HepG2 (cell line): ENCODE measurements around the gene NXPH1. TPM values are rescaled to one million over a fixed set of nuclear protein-coding genes. Genes with fewer than 3 reads are reported as not detected.

ENCODE experiments used
- ATAC-seq: fragments of 200-7000 bp; cut with Tn5 transposase; 3 replicates; pipeline ENCODE4 v1.9.1; 2020; ENCODE audit warnings: mild to moderate bottlenecking, moderate library complexity
- BruUV-seq: library from RNA; stranded (reverse); fragments of 400-500 nt; replicated peaks from 2 replicates; lab custom pipeline; 2021; lab: Mats Ljungman, UMichigan
- CTCF ChIA-PET: fragments of 300-600 bp; formaldehyde crosslinking; extraction: SDS; loops from one replicate; lab custom pipeline; 2021; ENCODE audit warnings: low total read pairs, inconsistent platforms, low intra/inter-chr PET ratio; lab: Yijun Ruan, JAX
- POLR2A ChIA-PET: fragments of 350-600 bp; sonication (Branson Sonifier 250); formaldehyde crosslinking; loops from one replicate; lab custom pipeline; 2020; ENCODE audit warnings: antibody characterized with exemption, inconsistent platforms; lab: Yijun Ruan, JAX
- DNase-seq: peaks from one replicate; pipeline ENCODE4 v3.0.0-alpha.2; 2015; ENCODE audit warnings: low spot score
- FAIRE-seq: peaks from 3 replicates; lab custom pipeline; 2011; peaks lifted over from hg19 to GRCh38; lab: Jason Lieb, UNC
- H2AFZ ChIP-seq: one replicate; pipeline ENCODE4 v1.6.1; 2011; ENCODE audit warnings: low read length, inconsistent platforms
- H3K27ac ChIP-seq: fragments of 300-600 bp; 3 replicates; pipeline ENCODE4 v1.8.0; 2011; ENCODE audit warnings: mixed run types, mild to moderate bottlenecking, mixed read lengths, low read length, inconsistent platforms; ENCODE audit not compliant: insufficient read depth; ENCODE audit errors: extremely low read length
- H3K27me3 ChIP-seq, 2 experiments: fragments of 200-600 bp in 1 of 2; 2 replicates in 1 of 2; 3 replicates in 1 of 2; pipeline versions ENCODE4 v1.6.0 to v1.8.0; 2011; ENCODE audit warnings: low read length in 2 of 2, mild to moderate bottlenecking in 2 of 2, moderate library complexity in 2 of 2, inconsistent platforms in 1 of 2; ENCODE audit not compliant: insufficient read depth in 2 of 2, control insufficient read depth in 1 of 2
- H3K36me3 ChIP-seq, 2 experiments: fragments of 200-600 bp in 1 of 2; replicated peaks in 1 of 2; 2 replicates in 1 of 2; 3 replicates in 1 of 2; pipeline versions ENCODE4 v1.5.1 to v1.8.0; 2011; ENCODE audit warnings: low read length in 2 of 2, inconsistent platforms in 1 of 2; ENCODE audit not compliant: insufficient read depth in 2 of 2, control insufficient read depth in 1 of 2
- H3K4me1 ChIP-seq: 2 replicates; pipeline ENCODE4 v1.5.1; 2012; ENCODE audit warnings: low read length, inconsistent platforms; ENCODE audit not compliant: insufficient read depth
- H3K4me2 ChIP-seq: 2 replicates; pipeline ENCODE4 v1.6.0; 2011; ENCODE audit warnings: low read depth, low read length, inconsistent platforms
- H3K4me3 ChIP-seq, 3 experiments: fragments of 200-600 bp in 1 of 3; sonication (generic), shearing (Covaris generic) in 1 of 3; replicated peaks in 1 of 3; 2 replicates each; pipeline ENCODE4 v1.5.1; 2011 to 2016; ENCODE audit warnings: low read length in 3 of 3, inconsistent platforms in 2 of 3, low read depth in 2 of 3, mild to moderate bottlenecking in 2 of 3, control low read depth in 1 of 3, mixed read lengths in 1 of 3; ENCODE audit not compliant: insufficient read depth in 1 of 3
- H3K79me2 ChIP-seq: one replicate; pipeline ENCODE4 v1.6.1; 2011; ENCODE audit warnings: low read length, inconsistent platforms; ENCODE audit not compliant: insufficient read depth
- H3K9ac ChIP-seq: 2 replicates; pipeline ENCODE4 v1.6.0; 2011; ENCODE audit warnings: mild to moderate bottlenecking, low read depth, low read length, inconsistent platforms; ENCODE audit not compliant: insufficient read depth
- H3K9me3 ChIP-seq: 2 replicates; pipeline ENCODE4 v1.5.1; 2012; ENCODE audit warnings: mild to moderate bottlenecking, low read length
- H4K20me1 ChIP-seq: 2 replicates; pipeline ENCODE4 v1.6.0; 2011; ENCODE audit warnings: inconsistent platforms, mild to moderate bottlenecking, low read length, moderate library complexity; ENCODE audit not compliant: insufficient read depth
- GATAD2A ChIP-seq: IDR thresholded peaks from 2 replicates; pipeline ENCODE4 v1.6.1; 2016
- HOXA3 ChIP-seq: sonication (generic); formaldehyde crosslinking; IDR thresholded peaks from 2 replicates; pipeline ENCODE4 v1.5.0; 2020; ENCODE audit warnings: missing genetic modification reagents
- HOXA7 ChIP-seq: sonication (generic); formaldehyde crosslinking; IDR thresholded peaks from 2 replicates; pipeline ENCODE4 v1.8.1; 2022; ENCODE audit warnings: mild to moderate bottlenecking, missing genetic modification reagents, moderate library complexity
- ISL2 ChIP-seq: sonication (generic); formaldehyde crosslinking; IDR thresholded peaks from 2 replicates; pipeline ENCODE4 v1.5.0; 2020; ENCODE audit warnings: missing genetic modification reagents
- KLF12 ChIP-seq: sonication (generic); formaldehyde crosslinking; IDR thresholded peaks from 2 replicates; pipeline ENCODE4 v1.4.0; 2020; ENCODE audit warnings: missing genetic modification reagents, borderline replicate concordance
- POGK ChIP-seq: sonication (generic); formaldehyde crosslinking; conservative IDR thresholded peaks from 2 replicates; pipeline ENCODE4 v1.8.0; 2022; ENCODE audit warnings: mild to moderate bottlenecking, moderate library complexity, missing genetic modification reagents
- RBFOX2 ChIP-seq: fragments of 200-400 bp; formaldehyde crosslinking; IDR thresholded peaks from 2 replicates; pipeline ENCODE4 v1.6.1; 2017; ENCODE audit warnings: low read depth, mild to moderate bottlenecking, low read length
- RCOR2 ChIP-seq: IDR thresholded peaks from 2 replicates; pipeline ENCODE4 v1.6.1; 2016; ENCODE audit warnings: missing biosample characterization, missing genetic modification reagents
- SSRP1 ChIP-seq: IDR thresholded peaks from 2 replicates; pipeline ENCODE4 v1.6.1; 2016; ENCODE audit warnings: control low read depth
- SUZ12 ChIP-seq: fragments of 150-350 bp; IDR thresholded peaks from 2 replicates; pipeline ENCODE4 v1.6.1; 2014; ENCODE audit warnings: low read depth, low read length
- TP53 ChIP-seq: sonication (generic); formaldehyde crosslinking; conservative IDR thresholded peaks from 2 replicates; pipeline ENCODE4 v1.4.0; 2020; ENCODE audit warnings: missing genetic modification reagents
- TRIM22 ChIP-seq: fragments of 450-650 bp; IDR thresholded peaks from 2 replicates; pipeline ENCODE4 v1.6.1; 2017
- ZBTB21 ChIP-seq: sonication (generic); formaldehyde crosslinking; IDR thresholded peaks from 2 replicates; pipeline ENCODE4 v1.4.0; 2020; ENCODE audit warnings: missing genetic modification reagents
- ZFP62 ChIP-seq: sonication (generic); formaldehyde crosslinking; IDR thresholded peaks from 2 replicates; pipeline ENCODE4 v1.4.0; 2020; ENCODE audit warnings: missing genetic modification reagents
- ZFP90 ChIP-seq: sonication (generic); formaldehyde crosslinking; IDR thresholded peaks from 2 replicates; pipeline ENCODE4 v1.8.0; 2022; ENCODE audit warnings: missing genetic modification reagents, mild to moderate bottlenecking, inconsistent platforms, borderline replicate concordance
- ZFX ChIP-seq: sonication (generic); formaldehyde crosslinking; IDR thresholded peaks from 2 replicates; pipeline ENCODE4 v1.4.0; 2020; ENCODE audit warnings: mild to moderate bottlenecking, low read depth, missing genetic modification reagents, moderate library complexity
- ZNF281 ChIP-seq: sonication (generic); formaldehyde crosslinking; IDR thresholded peaks from 2 replicates; pipeline ENCODE4 v1.4.0; 2020; ENCODE audit warnings: missing genetic modification reagents, borderline replicate concordance
- ZNF724P ChIP-seq: sonication (generic); formaldehyde crosslinking; IDR thresholded peaks from 2 replicates; pipeline ENCODE4 v1.8.0; 2022; ENCODE audit warnings: missing genetic modification reagents, borderline replicate concordance
- ZNF777 ChIP-seq: sonication (generic); formaldehyde crosslinking; IDR thresholded peaks from 2 replicates; pipeline ENCODE4 v1.4.0; 2020; ENCODE audit warnings: missing genetic modification reagents
- WGBS: methylation state at CpG from one replicate; pipeline ENCODE4 v1.1.6; 2017; ENCODE audit warnings: low lambda C conversion rate; 5-methylcytosine and 5-hydroxymethylcytosine counted together
- in situ Hi-C: cut with HindIII; loops from 2 replicates; pipeline ENCODE4 v1.10.0; 2017; ENCODE audit warnings: low pct_unique_long_range_greater_than_20kb; ENCODE audit not compliant: extremely low pct_ligation_motif_present
- intact Hi-C: fragments of 100-400 bp; cut with micrococcal nuclease; formaldehyde crosslinking; loops from one replicate; pipeline ENCODE4 v1.10.0; 2022; ENCODE audit not compliant: unreplicated experiment
- polyA plus RNA-seq, 8 experiments: library from polyadenylated mRNA; depleted of rRNA in 3 of 8; stranded (reverse) in 7 of 8; unstranded in 1 of 8; fragments of >200 nt; fragmentation: Illumina TruSeq in 4 of 8; extraction: Trizol in 4 of 8; gene quantifications; 2 replicates each; pipeline versions ENCODE4 v1.2.1 to v1.2.3, GENCODE V29; 2011 to 2016; ENCODE audit warnings: low read depth in 4 of 8, missing spikeins in 1 of 8, mixed read lengths in 1 of 8; ENCODE audit not compliant: insufficient read depth in 1 of 8
- total RNA-seq, 5 experiments: library from RNA; depleted of rRNA; stranded (reverse); fragments of >200 nt; fragmentation: Illumina TruSeq; extraction: Trizol; gene quantifications; 2 replicates each; pipeline ENCODE4 v1.2.3, GENCODE V29; 2016; ENCODE audit warnings: low read depth in 1 of 5

NXPH1 gene
- total and polyA plus RNA-seq, 2 of the 13 experiments (the other 11 are each of a cell fraction or from before 2014, with no cell fraction given) = not detected

GRCh38 chr7:8481752-8482446, 48.5 kb downstream of the NXPH1 start:
- H4K20me1 ChIP-seq = no peaks in the 10 kb centered on the region
- no peak for FAIRE-seq
- H3K4me1 ChIP-seq = no peaks in the 10 kb centered on the region
- POLR2A ChIA-PET = no interaction called here
- H2AFZ ChIP-seq = no peak overlapping the region
- WGBS = 13% methylated on average over 2 of the region's 4 CpGs
- no peak overlapping the region for H3K4me3 ChIP-seq
- no peaks in the 10 kb centered on the region for H3K36me3 ChIP-seq
- BruUV-seq = no TSS peak
- peaks cover 17% of the 10 kb centered on the region for H3K9me3 ChIP-seq
- H3K27ac ChIP-seq = no peak overlapping the region
- H3K9ac ChIP-seq = no peak overlapping the region
- no peak for DNase-seq
- no peak for TF ChIP-seq ZFP90 (CRISPR knock-in tag)
- TF ChIP-seq ZNF777 (CRISPR knock-in tag) = no peak
- no peak for TF ChIP-seq GATAD2A (CRISPR knock-in tag)
- no peak for TF ChIP-seq ZFX (CRISPR knock-in tag)
- TF ChIP-seq TP53 (CRISPR knock-in tag) = no peak
- no peak for TF ChIP-seq ZNF281 (CRISPR knock-in tag)
- no peak for TF ChIP-seq SSRP1 (CRISPR knock-in tag)
- no peak for TF ChIP-seq ZBTB21 (CRISPR knock-in tag)
- no peak for TF ChIP-seq RCOR2 (CRISPR knock-in tag)
- TF ChIP-seq ZFP62 (CRISPR knock-in tag) = no peak
- no peak for TF ChIP-seq ZNF724P (CRISPR knock-in tag)
- TF ChIP-seq HOXA3 (CRISPR knock-in tag) = no peak
- no peak for TF ChIP-seq TRIM22
- no peak for TF ChIP-seq ISL2 (CRISPR knock-in tag)
- TF ChIP-seq SUZ12 = no peak
- no peak for TF ChIP-seq KLF12 (CRISPR knock-in tag)
- TF ChIP-seq RBFOX2 = no peak
- TF ChIP-seq HOXA7 = no peak
- TF ChIP-seq POGK (CRISPR knock-in tag) = no peak
- TF ChIP-seq, all 625 proteins: peak for 0
- Histone ChIP-seq H3K79me2 (no peaks in the 10 kb centered on the region), H3K4me2 (no peak overlapping the region), H3K27me3 (no peaks in the 10 kb centered on the region)
- CTCF ChIA-PET = no interaction called here
- intact Hi-C loops = no loop called here
- in situ Hi-C loops = no loop called here
- no peak for ATAC-seq
